AG20443 (cell line): ENCODE measurements around the gene UPK3BL1.
"Not testable (repeated sequence)": the region's sequence is repeated elsewhere in the genome, so short reads cannot be mapped to it uniquely, and the experiment has no call there.

Source experiments
- DNase-seq: peaks from one replicate; pipeline ENCODE4 v3.0.0; 2012; ENCODE audit warnings: low spot score, mixed read lengths

Gene UPK3BL1

DNA sequence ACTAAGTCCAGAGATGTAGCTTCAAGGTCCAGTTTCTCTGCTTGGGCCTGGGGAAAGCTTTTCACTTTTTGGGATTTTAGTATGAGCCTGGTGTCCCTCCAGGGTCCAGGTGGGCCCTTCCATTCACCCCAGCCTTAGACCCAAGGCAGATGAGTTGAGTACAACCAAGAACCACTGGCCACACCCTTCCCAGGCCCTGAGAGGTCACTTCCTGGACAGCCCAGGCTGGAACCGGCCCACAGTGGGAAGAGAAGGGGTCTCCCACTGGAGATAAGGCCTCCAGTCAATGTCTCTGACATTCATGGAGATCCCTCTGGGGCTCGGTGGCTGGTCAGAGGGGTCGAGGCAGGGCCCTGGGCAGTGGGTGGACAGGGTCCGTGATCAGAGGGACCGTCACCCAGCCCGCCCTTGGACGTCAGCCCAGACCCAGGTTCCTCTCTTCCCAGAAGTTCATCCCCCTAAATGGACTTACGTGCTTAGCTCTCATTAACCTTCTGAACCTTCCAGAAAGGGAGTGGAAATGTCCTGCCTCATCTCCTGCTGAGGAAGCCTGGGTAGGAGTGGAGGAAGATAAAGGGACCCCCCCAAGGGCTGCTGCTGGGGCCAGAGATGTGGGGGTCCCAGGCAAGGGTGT, 15.2 kb downstream of the UPK3BL1 start:
- DNase-seq: not testable (repeated sequence)

DNA sequence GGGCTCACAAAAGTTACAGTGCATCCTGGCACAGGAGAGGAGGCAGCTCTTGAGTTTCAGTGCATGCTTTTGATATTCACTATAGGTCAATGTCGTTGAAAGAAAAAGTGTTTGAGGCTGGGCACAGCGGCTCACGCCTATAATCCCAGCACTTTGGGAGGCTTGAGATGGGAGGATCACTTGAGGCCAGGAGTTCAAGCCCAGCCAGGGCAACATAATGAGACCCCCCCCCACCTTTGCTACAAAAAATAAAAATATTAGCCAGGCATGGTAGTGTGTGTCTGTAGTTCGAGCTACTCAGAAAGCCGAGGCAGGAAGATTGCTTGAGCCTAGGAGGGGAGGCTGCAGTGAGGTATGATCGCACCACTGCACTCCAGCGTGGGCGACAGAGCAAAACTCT, 24.5 kb downstream of the UPK3BL1 start:
- DNase-seq: not testable (repeated sequence)

DNA sequence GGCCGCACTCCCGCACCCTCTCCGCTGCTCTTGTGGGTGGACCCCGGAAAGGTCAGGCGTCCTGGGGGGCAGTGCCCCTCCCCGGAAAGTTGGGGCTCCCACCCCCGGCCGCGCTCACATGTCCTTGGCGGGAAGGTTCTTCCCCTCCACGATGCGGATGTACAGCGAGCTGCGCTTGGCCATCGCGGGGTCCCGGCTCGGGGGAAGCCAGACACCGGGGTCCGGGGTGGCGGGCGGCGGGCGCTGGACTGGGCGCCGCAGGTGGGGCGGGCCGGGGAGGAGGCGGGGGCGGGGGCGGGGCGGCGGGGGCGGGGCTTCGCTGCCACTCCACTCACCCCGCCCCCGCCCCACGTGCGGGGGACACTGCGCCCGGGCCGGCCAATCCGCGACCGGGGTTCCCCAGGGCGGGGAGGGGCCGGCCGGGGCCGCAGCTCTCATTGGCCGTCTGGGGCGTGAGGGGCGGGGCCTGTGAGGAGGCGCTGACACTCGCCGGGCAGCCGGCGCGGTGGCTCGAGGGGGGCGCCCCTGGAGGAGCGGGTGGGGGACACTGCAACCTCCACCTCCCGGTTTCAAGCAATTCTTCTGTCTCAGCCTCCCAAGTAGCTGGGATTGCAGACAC, 26.0 kb downstream of the UPK3BL1 start, which contains the start of gene RASA4:
RASA4 (minus strand) TSS at position 250 of the 619 bp plus-strand sequence; CDS start at position 183, 67 bp downstream.
- DNase-seq: not testable (repeated sequence)

DNA sequence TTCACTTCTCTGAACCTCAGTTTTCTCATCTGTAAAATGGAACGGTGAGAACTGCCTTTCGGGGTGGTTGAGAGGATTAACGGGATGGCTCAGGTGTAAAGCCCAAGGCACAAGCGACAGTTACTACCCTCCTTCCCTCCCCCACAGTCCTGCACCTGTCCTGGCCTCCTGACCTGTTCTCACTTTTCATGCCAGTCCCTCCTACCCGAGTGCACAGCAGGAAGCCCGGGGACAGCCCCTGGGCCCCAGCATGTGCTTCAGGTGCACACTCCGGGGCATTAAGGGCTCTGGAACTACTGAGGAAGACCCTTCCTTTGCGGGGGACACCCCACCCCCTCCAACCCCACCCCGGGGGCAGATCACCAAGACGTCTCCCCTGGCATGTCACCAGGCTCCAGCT, 26.7 kb downstream of the UPK3BL1 start:
- DNase-seq: not testable (repeated sequence)

DNA sequence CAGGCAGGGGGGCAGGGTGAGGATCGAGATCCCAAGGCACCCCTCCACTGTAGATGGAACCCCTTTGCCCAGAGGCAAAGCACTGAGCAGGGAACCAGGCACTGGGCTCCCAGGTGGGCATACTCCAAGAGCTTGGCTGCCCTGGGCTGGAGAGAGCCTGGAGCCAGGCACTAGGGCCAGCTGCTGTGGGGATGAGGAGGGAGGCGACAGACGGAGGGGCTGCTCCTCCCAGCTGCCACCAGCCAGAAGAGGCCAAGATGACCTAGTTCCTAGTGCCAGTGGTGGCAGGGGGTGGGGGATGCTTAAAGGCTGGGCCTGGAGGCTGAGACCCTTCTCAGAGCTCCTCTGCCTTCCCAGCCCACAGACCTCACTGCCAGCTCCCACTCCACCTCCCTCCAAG, 27.7 kb downstream of the UPK3BL1 start:
- not testable (repeated sequence) for DNase-seq

DNA sequence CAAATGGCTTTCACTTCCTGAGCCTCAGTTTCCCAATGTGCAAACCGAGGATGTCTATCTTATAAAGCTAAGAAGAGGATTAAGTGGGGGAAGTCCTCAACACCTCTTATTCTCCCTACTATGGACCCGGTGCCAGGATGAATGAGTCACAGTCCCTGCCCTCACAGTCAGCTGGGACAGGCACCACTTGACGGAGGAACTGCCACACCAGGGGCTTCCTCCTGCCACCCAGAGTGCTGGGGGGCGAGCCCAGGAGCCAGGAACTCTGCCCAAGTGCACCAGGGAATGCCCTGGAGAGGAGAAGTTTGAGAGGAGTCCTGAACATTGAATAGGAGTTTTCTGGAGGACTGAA, 28.3 kb downstream of the UPK3BL1 start:
- DNase-seq: not testable (repeated sequence)

DNA sequence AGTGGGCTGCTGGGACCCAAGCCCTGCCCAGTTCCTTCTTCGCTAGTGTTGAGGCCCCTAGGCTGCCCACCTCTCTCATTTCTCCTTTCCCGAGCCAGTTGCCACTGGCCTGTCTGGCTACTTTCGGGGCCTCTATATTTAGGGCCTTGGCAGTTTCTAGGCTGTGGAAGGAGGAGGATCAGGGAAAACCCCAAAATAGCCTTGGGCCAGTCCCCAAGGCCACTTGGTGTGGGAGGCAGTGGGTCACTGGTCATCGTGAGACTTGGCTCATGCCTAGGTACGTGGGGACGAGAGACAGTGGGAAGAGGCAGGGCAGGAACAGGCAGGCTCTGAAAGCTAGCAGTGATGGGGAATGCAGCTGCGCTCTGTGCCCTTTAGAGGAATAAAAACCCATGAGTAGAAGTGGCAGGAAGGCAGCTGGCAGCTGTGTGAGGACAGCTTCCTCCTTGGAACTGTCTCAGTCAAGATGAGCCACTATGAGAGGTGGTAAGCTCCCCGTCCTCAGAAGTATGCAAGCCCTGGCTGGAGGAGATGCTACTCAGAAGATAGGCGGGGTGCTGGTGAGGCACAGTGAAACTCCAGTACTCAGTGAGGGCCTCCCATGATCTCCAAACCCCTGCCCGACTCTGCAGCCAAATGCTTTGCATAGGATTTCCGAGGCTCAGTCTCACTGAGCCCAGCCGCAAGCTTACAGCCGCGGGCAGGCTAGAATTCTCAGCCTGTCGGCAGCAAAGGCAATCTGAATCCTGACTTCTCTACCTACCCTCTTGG, 28.8 kb downstream of the UPK3BL1 start:
- DNase-seq: not testable (repeated sequence)

DNA sequence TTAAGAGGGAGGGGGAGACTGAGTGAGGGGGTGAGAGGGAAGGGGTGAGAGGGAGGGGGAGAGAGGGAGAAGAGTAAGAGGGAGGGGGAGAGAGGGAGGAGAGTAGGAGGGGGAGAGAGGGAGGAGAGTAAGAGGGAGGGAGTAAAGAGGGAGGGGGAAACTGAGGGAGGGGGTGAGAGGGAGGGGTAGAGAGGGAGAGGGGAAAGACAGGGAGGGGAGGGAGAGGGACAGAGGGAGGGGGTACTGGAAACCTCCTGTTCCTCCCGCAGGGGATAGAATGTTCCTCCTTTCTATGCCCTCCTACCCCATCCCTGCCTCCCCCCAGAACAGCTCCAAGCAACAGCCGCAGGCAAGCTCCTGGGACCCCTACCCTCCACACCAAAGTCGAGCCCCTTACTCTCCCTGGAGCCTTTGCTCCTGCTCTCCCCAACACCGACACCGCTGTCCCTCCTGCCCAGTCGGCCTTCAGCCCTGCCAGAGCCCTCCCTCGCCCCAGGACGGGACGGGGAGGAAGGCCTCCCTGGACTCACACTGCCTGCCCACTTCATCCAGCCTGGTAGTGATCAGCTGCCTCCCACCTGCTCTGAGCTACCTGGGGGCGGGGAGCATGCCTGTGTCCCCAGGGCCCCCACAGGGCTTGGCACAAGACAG, 30.8 kb downstream of the UPK3BL1 start:
- not testable (repeated sequence) for DNase-seq

DNA sequence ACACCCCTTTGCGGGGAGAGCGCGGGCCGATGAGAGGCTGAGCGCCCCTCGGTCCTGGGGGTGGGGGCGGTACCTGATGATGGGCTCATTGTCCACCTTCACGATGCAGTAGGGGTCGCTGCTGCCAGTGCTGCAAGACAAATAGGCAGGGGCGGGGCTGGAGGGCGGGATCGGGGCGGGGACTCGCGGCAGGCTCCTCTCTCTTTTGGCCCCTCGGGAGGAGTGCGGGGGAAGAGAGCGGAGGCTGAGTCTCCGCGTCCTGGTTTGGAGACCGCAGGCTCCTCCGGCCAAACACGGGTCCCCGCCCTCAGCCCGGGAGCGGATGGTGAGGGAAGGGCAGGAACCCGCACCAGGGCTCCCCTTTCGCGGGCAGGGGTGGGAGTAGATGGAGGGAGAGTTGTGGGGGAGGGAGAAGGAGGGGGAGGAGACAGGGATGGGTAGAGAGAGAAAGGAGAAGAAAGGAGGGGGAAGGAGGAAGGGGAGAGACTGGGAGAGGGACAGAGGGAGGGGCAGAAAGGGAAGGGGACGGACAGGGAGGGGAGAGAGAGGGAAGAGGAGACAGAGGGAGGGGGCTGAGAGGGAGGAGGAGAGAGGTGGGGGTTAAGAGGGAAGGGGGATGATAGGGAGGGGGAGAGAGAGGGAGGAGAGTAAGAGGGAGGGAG, 31.4 kb downstream of the UPK3BL1 start:
- not testable (repeated sequence) for DNase-seq

DNA sequence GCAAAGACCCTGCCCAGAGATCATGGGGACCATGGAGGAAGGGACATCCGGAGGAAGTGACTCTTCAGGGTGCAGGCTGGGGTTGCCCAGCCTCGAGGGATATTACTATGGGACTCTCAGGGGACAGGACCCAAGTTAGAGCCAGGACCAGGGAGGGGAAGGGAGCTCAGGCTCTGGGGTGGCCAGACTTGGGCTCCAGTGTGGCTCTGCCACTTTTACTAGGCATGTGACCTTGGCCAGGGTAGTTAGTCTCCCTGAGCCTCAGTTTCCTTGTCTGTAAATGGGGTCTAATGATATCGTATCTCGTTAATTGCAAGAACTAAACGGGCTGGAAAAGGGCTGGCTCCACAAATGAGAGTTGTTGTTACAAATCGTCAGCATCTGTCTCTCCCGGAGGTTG, 32.1 kb downstream of the UPK3BL1 start:
- not testable (repeated sequence) for DNase-seq

DNA sequence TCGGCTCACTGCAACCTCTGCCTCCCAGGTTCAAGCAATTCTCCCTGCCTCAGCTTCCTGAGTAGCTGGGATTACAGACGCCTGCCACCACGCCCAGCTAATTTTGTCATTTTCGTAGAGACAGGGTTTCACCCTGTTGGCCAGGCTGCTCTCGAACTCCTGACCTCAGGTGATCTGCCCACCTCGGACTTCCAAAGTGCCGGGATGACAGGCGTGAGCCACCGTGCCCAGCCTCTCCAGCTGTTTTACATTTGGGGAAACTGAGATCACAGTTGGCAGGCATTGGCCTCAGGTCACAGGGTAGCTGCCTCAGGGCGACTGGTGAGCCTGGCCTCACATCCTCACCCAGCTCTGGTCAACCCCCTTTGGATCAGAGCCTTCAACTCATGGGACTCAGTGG, 32.9 kb downstream of the UPK3BL1 start:
- DNase-seq: not testable (repeated sequence)

DNA sequence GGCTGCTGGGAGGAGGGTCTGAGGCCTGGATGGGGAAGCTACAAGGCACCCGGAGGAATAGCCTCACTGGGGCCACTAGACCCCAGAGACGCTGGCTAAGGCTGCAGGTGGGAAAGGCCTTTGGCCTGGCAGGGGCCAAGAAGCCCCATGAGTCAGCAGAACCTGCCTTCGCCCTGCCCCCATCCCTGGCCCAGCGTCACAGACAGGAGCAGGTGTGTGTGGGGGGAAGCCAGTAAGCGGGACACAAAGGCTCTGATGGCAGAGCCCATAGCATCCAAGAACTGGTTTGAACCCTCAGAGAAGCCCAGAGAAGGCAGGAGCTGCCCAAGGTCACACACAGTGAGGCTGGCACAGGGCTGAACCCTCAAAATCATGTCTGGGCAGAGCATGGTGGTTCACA, 35.7 kb downstream of the UPK3BL1 start:
- DNase-seq: not testable (repeated sequence)

DNA sequence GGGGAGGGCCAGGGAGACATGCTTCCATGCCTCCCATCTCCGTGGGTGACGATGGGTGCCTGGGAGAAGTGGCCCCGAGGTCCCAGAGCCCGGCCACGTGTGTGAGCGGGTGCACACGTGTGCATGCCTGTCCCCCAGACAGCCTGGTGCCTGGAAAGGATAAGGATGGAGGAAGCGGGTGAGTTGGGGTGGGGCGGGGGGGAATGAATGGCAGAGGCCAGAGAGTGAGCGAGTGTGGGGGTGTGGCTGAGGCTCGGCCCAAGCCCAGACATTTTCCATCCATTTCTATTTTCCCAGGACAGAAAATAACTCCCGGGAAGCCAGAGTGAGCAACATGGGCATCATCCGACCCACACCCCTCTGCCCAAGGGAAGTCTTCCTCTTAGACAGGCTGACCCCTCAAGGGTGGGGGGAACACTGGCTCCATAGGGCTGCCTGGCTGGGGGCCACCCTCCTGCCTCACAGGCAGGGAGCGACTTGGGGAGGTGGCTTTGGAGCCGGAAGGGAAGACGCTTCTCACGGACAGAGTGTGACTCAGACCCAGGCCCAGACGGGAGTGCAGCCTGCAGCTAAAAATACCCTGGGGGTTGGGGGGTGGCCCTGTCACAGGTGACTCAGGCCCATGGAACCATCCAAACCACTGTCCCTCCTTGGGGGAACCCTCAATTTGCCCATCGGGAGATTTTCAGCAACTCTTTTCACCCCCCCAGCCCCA, 38.0 kb downstream of the UPK3BL1 start:
- not testable (repeated sequence) for DNase-seq

DNA sequence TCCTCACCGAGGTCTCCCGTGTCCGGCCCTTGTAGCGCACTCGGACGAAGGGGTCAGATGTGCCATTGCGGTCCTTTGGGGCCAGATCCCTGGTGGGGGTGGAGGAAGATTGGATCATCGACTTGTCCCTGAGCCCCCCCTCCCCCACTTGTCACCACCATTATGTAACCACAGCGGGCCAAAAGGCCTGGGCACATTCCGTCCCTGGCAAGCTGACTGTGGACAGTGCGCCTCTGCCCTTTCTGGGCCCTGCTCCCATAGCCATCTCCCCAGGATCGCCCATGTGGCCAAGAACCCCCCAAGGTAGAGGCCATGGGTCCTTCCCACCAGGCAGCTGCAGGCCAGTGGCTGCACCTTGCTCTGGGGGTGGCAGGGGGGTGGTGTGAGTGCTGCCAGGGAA, 40.3 kb downstream of the UPK3BL1 start:
- DNase-seq: not testable (repeated sequence)

DNA sequence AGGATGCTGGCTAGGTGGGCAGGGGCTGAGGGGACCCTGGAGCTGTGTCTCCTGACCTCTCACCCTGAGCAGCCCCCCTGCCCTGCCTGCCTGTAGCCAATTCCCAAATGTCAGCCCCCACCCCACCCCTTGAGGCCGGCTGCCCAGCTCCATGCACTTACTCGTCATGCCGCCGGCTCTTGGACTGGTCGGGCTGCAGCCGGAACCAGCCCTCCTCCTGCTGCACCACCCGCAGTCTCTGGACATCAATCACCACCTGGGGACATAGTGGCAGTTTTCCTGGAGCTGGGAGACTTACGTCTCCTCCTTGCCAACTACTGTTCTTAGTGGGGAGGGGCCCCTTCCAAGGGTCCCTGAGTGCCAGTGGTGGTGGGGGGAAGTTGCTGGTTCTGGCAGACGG, 42.9 kb downstream of the UPK3BL1 start:
- not testable (repeated sequence) for DNase-seq

DNA sequence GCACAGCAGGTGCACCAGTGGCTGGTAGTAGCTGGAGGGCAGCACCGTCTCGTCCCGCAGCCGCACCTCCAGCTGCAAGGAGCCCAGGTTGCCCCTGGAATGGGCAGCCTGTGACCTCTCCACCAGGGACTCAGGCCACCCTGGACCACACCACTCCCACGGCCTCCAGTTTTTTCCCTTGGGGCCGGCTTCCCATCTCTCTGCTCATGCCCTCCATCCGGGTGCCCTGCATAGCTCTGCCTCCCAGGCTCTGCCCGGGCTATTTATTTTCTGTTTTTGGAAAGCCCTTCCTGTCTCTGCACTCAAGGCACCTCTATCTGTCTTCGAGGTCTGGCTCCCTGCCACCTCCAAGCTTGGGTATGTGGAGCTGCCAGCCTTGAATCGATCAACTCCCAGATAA, 46.6 kb downstream of the UPK3BL1 start:
- not testable (repeated sequence) for DNase-seq

DNA sequence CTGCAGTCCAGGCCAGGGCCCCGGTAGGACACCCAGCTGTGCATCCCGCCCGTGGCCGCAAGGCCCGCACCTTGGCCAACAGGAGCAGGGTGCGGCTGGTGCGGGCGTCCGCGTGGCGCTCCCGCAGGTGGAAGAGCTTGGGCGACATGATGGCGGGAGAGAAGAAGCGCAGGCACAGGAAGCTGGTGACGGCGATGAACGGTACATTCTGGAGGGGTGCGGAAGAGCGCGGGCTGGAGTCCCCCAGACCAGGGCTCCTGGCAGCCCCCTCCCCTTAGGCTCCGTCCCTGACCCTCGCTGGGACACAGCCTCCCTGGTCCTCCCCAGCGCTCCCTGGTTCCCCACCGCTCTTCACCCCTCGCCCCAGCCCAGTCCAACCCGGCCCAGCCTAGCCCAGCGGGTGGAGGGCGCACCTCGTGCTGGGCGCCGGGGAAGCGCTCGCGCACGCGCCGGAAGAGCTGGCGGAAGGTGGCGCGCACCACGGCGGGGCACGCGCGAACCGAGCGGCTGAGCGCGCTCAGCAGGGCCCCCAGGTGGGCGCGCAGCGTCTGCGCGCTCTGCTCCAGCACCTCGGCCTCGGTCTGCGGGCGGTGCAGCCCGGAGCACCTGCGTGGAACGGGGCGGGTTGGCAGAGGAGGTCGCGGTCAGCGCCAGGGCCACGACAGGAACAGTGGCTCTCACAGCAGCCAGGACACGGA, 48.8 kb downstream of the UPK3BL1 start:
- DNase-seq: not testable (repeated sequence)

DNA sequence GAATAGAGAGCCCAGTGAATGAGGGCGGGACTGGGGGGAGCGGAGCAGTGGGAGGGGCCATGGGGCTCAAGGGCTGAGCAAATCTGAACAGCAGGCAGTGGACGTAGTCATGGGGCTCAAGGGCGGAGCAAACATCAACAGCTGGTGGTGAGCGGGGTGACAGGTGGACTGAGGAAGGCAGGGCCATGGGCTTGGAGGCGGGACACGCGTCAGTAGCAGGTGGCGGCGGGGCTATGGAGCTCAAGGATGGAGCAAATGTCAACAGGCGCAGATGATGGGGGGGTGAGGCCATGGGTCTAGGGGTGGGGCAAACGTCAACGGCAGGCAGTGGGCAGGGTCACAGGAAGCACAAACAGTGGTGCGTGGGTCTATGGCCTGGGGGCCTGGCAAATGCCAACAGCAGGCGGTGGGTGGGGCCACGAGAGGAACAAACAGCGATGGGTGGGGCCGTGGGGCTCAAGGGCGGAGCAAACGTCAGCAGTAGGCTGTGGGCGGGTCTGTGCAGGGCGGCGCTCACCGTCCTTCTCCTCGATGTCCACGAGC, 50.0 kb downstream of the UPK3BL1 start:
- DNase-seq: not testable (repeated sequence)

DNA sequence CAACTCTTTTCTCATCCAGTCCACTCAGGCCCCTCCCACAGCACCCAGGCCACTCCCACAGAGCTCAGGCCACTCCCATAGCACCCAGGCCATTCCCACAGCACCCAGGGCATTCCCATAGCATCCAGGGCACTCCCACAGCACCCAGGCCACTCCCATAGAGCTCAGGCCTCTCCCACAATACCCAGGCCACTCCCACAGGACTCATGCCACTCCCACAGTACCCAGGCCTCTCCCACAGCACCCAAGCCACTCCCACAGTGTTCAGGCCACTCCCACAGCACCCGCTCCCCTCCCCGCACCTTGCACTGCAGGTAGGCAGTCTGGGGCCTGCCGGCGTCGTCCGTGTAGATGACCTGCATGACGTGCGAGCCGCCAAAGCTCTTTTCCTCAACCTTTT, 52.7 kb downstream of the UPK3BL1 start:
- not testable (repeated sequence) for DNase-seq
